Sigmoid colon (tissue), 4 donors: ENCODE data around the gene BCAR3.
"Not testable (repeated sequence)": the region's sequence is repeated elsewhere in the genome, so short reads cannot be mapped to it uniquely, and the experiment has no call there.

Experiments
- EP300 ChIP-seq, 4 donors: sonication (generic); formaldehyde crosslinking; IDR thresholded peaks; one replicate each; pipeline ENCODE4 v1.6.1; 2017; ENCODE audit warnings: antibody characterized with exemption in 4 of 4
- POLR2A ChIP-seq, 2 donors: fragments of 450-650 bp; IDR thresholded peaks; one replicate each; pipeline ENCODE4 v1.6.1; 2016; ENCODE audit warnings: antibody characterized with exemption in 2 of 2, mild to moderate bottlenecking in 2 of 2, moderate library complexity in 2 of 2
- POLR2AphosphoS5 ChIP-seq, 4 donors: sonication (generic); formaldehyde crosslinking; IDR thresholded peaks; one replicate each; pipeline ENCODE4 v1.6.1; 2017; ENCODE audit warnings: antibody characterized with exemption in 4 of 4
- TF ChIP-seq, protein P1 (sequence below), 4 experiments: fragments of 450-650 bp in 3 of 4; fragments of 200-600 bp in 1 of 4; IDR thresholded peaks; one replicate each; pipeline ENCODE4 v1.5.1; 2016 to 2019; ENCODE audit warnings: antibody characterized with exemption in 4 of 4, mild to moderate bottlenecking in 3 of 4, moderate library complexity in 2 of 4

DNA sequence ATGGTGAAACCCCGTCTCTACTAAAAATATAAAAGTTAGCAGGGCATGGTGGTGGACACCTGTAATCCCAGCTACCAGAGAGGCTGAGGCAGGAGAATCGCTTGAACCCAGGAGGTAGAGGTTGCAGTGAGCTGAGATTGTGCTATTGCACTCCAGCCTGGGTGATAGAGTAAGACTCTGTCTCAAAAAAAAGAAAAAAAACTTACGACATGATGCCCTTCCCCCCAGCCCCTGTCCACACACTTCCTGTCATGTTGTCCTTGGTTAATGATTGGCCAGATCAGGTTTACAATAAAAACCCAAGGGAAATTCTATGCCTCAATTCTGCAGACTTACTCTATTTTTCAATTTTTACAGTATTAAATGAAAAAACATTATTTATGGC lies 90.4 kb downstream of the BCAR3 start:
- TF ChIP-seq, protein P1, sequence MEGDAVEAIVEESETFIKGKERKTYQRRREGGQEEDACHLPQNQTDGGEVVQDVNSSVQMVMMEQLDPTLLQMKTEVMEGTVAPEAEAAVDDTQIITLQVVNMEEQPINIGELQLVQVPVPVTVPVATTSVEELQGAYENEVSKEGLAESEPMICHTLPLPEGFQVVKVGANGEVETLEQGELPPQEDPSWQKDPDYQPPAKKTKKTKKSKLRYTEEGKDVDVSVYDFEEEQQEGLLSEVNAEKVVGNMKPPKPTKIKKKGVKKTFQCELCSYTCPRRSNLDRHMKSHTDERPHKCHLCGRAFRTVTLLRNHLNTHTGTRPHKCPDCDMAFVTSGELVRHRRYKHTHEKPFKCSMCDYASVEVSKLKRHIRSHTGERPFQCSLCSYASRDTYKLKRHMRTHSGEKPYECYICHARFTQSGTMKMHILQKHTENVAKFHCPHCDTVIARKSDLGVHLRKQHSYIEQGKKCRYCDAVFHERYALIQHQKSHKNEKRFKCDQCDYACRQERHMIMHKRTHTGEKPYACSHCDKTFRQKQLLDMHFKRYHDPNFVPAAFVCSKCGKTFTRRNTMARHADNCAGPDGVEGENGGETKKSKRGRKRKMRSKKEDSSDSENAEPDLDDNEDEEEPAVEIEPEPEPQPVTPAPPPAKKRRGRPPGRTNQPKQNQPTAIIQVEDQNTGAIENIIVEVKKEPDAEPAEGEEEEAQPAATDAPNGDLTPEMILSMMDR (IDR thresholded peaks at IDR 0.05), result not testable (repeated sequence)
- TF ChIP-seq POLR2A, POLR2AphosphoS5, EP300 (IDR thresholded peaks at IDR 0.05): not testable (repeated sequence)
